Globus pallidus (tissue), 1 donor: ENCODE measurements around the gene P2RY8.
"Not testable (repeated sequence)": the region's sequence is repeated elsewhere in the genome, so short reads cannot be mapped to it uniquely, and the experiment has no call there.

ENCODE experiments used
- DNase-seq: peaks from one replicate; pipeline ENCODE4 v3.0.0-alpha.2; 2015; ENCODE audit warnings: low spot score

P2RY8 gene

GRCh38 chrX:1444561-1445500, 92.2 kb downstream of the P2RY8 start:
- no peak for DNase-seq

DNA sequence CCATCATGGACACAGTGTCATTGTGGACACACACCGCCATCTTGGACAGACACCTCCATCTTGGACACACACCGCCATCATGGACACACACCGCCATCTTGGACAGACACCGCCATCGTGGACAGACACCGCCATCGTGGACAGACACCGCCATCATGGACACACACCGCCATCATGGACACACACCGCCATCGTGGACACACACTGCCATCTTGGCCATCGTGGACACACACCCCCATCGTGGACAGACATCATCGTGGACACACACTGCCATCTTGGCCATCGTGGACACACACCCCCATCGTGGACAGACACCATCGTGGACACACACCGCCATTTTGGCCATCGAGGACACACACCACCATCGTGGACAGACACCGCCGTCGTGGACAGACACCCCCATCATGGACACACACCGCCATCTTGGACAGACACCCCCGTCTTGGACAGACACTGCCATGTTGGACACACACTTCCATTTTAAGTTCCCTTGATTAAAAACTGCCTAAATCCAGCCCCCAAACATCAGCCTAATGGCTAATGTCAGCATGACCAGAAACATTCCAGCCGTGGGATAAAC, 93.4 kb downstream of the P2RY8 start:
- no peak for DNase-seq

DNA sequence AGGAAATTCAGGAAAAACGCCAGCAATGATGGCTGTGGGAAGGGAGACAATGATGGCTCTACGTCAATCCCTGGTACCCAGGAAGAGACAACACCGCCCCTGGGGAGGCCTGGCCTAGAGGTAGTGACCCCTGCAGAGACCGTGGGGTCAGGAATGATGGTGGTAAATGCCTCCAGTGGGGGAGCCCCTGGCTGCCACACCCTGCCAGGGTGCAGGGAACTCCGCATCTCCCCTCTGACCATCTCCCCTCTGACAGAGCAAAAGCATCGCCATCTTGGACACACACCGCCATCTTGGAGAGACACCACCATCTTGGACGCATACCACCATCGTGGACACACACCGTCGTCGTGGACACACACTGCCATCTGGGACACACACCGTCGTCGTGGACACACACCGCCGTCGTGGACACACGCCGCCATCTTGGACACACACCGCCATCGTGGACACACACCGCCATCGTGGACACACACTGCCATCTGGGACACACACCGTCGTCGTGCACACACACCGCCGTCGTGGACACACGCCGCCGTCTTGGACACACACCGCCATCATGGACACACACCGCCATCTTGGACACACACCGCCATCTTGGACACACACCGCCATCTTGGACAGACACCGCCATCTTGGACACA, 94.1 kb downstream of the P2RY8 start:
- DNase-seq = no peak

DNA sequence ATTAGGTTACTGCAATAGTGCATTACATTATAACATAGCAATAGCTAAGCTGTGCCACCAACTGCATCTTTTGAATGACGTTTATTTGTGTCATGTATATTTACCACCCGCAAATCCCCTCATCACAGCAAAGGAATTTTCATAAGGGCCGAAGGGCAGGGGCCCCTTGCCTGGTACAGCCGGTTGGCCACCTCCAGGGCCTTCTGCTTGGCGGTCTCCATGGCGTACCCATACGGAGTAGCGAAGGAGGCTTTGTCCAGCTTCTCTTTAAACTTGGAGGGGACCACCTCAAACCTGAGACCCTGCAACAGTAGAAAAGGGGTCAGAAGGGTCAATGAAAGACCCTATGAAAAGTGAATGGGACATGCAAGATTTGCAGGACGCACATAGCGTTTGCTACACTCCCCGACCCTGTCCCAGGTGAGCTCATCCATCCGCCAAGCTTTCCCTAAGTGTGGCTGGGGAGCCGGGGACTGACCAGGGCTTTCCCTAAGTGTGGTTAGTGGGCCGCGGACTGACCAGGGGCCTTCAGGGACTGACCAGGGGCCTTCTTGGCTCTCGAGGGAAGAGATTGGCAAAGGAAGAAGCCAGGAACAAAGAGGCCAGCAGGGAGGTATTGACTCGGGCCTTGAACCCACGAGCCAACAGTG, 94.8 kb downstream of the P2RY8 start:
- DNase-seq = no peak

GRCh38 chrX:1440506-1440905, 96.5 kb downstream of the P2RY8 start:
- DNase-seq = no peak

DNA sequence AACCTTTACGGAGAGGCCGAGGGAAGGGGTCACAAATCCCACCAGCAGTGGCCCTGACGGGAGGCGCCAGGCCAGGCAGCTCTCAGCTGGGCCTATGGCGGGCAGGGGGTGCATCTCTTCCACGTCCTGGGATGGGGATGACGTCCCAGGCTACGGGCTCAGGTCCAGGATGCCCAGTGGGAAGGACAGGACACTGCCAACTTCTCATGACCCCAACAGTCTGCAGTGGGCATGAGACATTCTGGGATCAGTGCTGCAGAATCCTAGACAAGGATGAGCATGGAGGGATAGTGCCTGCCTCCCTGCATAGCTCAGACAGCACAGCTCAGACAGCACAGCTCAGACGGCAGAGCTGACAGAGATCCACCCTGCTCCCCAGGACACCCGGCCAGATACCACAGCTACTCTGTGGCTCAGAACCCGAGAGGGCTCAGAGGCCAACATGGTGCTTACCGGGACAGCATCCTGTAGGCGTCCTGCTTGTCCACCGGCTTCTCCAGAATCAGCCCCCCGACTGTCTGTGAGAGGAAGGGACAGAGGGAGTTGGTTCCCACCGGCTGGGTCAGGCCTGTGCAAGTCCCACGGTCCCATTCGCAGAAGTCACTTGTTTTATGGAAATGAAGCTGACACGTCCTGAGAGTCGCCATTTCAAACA, 101.6 kb downstream of the P2RY8 start:
- no peak for DNase-seq

DNA sequence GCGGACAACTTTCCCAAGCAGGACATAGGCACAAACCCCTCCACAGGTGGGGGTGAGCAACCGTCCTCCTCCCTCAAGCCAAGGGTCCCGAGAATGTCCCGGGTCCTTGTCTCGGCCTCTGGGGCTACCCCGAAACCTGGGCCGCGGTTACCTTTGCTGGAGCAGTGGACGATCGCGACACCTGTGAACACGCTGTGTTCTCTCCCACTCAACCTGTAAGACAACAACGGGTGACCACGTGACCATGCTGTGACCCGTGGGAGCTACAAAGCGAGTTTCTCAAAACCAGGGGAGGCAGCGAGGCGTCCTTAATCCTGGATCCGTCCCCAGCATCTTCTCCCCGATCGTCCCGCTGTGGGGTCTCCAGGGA, 102.1 kb downstream of the P2RY8 start:
- DNase-seq = no peak

DNA sequence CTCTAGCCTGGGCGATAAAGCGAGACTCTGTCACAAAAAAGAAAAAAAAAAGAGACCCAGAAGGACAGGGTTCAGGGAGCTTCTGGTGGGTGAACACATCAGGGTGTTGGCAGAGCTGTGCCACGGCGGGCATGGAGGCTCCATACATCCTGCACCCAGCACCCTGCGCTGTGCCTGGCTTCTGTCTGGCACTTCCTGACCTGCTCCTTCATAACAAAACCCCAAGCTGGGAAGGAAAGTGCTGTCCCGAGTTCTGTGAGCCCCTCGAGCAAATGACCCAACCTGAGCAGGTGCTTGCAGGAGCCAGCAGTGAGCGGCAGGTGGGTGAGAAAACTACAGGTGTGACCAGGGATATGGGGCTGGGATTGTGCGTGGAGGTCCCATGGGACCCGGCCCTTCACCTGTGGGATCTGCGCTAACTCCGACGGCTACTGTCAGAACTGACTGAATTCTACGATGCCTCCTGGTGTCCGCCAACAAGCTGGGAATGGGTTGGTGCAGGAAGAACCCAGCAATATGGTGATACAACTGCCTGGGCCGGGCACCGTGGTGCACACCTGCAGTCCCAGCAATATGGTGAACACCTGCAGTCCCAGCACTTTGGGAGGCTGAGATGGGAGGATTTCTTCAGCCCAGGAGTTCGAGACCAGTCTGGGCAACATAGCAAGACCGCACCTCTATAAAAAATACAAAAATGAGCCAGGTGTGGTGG, 103.2 kb downstream of the P2RY8 start:
- DNase-seq = no peak

- DNase-seq = no peak
Observed at GRCh38 chrX:1430451-1430850, 106.5 kb downstream of the P2RY8 start.

DNA sequence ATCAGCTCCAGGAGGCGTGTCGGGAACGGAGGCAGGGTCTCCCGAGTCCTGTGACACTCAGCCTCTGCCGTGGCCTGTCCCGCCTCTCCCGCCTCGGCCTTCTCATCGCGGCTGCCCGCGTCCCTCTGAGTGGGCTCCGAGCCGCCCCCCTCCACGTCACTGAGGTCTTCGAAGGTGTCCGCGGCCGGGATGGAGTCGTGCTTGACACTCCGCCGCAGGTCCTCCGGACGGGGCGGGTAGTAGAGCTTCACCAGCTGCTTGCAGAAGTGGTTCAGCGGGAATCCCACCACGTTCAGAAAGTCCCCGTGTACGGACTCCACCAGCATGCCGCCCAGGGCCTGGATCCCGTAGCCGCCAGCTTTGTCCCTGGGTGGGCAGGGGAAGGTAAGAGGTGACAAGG, 109.2 kb downstream of the P2RY8 start:
- no peak for DNase-seq

- DNase-seq = not testable (repeated sequence)
Observed at GRCh38 chrX:1426321-1426720, 110.7 kb downstream of the P2RY8 start.

- no peak for DNase-seq
Observed at GRCh38 chrX:1425381-1425780, 111.6 kb downstream of the P2RY8 start.

DNA sequence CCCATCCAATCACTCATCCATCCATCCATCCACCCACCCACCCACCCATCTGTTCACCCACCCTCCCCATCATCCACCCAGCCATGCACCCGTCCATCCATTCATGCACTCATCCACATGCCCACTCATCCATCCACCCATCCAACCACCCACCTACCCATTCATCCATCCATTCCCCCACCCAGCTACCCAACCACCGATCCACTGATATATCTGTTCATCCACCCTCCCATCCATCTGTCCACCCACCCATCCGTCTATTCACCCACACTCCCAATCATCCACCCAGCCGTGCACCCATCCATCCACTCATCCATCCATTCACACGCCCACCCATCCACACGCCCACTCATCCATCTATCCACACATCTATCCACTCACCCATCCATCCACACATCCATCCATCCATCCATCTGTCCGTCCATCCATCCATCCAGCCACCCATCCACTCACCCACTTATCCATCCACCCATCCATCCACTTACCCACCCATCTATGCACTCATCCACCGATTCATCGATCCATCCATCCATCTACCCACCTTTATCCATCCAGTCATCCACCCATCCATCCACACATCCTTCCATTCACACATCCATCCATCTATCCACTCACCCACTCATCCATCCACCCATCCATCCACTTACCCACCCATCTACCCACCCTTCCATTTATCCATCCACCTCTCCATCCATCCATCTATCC, 112.7 kb downstream of the P2RY8 start:
- DNase-seq = no peak

- no peak for DNase-seq
Observed at GRCh38 chrX:1423215-1423614, 113.8 kb downstream of the P2RY8 start.

DNA sequence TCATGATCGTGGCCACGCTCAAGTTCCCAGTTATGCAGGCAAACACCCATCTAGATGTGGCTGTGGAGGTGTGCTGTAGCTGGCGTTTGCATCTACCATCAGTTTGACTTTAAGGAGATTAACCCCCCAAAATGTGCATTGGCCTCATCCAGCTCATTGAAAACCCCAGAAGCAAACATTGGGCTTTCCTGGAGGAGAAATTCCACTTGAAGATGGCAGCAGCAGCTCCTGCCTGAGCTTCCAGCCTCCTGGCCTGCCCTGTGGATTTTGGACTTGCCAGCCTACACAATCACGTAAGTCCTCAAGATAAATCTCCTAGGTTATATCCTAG, 114.9 kb downstream of the P2RY8 start:
- no peak for DNase-seq

GRCh38 chrX:1421433-1422134, 115.4 kb downstream of the P2RY8 start:
- no peak for DNase-seq

- DNase-seq = no peak
Observed at GRCh38 chrX:1420371-1420770, 116.6 kb downstream of the P2RY8 start.

DNA sequence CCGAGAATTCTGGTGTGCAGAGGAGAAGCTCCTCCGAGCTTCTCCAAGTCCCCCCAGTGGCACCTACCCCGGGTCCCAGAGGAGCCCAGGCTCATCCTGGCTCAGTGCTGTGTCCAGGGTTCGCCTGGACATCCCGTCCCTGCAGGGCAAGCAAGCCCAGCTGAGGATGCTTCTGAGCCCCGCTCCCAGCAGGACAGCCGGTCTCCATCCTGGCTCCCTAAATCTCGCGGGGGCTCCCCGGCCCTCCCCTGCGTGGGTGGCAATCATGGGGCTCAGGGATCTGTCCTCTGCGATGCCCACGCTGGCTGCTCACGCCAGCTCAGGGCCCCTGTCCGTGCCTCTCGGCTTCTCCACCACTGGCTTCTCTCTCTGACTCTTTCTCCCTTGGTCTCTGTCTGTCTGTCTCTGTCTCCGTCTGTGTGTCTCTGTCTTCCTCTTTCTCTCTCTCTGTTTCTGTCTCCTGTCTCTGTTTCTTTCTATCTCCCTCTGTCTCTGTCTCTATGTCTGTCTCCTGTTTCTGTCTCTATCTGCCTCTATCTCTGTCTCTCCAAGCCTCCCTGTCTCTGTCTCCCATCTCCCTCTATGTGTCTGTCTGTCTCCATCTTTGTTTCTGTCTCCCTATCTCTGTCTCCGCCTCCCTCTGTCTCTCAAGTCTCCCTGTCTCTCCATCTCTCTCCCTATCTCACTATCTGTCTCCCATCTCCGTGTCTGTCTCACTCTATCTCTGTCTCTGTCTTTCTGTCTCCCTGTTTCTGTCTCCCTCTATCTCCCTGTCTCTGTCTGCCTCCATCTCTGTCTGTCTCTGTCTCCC, 117.2 kb downstream of the P2RY8 start:
- DNase-seq = no peak

GRCh38 chrX:1418901-1419544, 118.0 kb downstream of the P2RY8 start:
- DNase-seq = no peak
